Cardiac fibroblast (primary cell): ENCODE results near the gene SMAD3.

Experiments used
- DNase-seq, 2 donors: peaks; one replicate each; pipeline versions ENCODE4 v3.0.0 to v3.0.0-alpha.2; 2010; ENCODE audit warnings: low read depth in 2 of 2
- H3K4me3 ChIP-seq, 2 donors: replicated peaks in 1 of 2; 1 replicate in 1 of 2; 2 replicates in 1 of 2; pipeline ENCODE4 v1.5.1; 2011; ENCODE audit warnings: low read depth in 2 of 2, low read length in 2 of 2, mild to moderate bottlenecking in 2 of 2, moderate library complexity in 1 of 2
- CTCF ChIP-seq: IDR thresholded peaks from one replicate; pipeline ENCODE4 v1.5.1; 2011; ENCODE audit warnings: low read depth, mild to moderate bottlenecking, low read length, inconsistent platforms

Gene SMAD3

GRCh38 chr15:67166280-67167009 is 101.0 kb downstream of the SMAD3 start:
- no peak overlapping the region for H3K4me3 ChIP-seq
- DNase-seq, result no peak
- TF ChIP-seq CTCF, result no peak

GRCh38 chr15:67167091-67167490 is 101.7 kb downstream of the SMAD3 start:
- no peak overlapping the region for H3K4me3 ChIP-seq
- DNase-seq, result no peak
- no peak for TF ChIP-seq CTCF

GRCh38 chr15:67168694-67169093 is 103.3 kb downstream of the SMAD3 start:
- no peak overlapping the region for H3K4me3 ChIP-seq
- TF ChIP-seq CTCF, result no peak
- no peak for DNase-seq

- no peak overlapping the region for H3K4me3 ChIP-seq
- DNase-seq, result no peak
- no peak for TF ChIP-seq CTCF
These were observed 104.9 kb downstream of the SMAD3 start for GRCh38 chr15:67170143-67170925.

GRCh38 chr15:67171471-67171870 is 106.1 kb downstream of the SMAD3 start:
- H3K4me3 ChIP-seq, result no peak overlapping the region
- no peak for DNase-seq
- TF ChIP-seq CTCF, result no peak

GRCh38 chr15:67172172-67172571 is 106.8 kb downstream of the SMAD3 start:
- no peak for TF ChIP-seq CTCF
- no peak for DNase-seq
- no peak overlapping the region for H3K4me3 ChIP-seq
